Heart right ventricle (tissue), 16 donors: ENCODE results near the gene SMAP2. TPM values are rescaled to one million over a fixed set of nuclear protein-coding genes. Genes with fewer than 3 reads are reported as not detected.

Source experiments
- ATAC-seq, 8 donors: fragments of 200-7000 bp; cut with Tn5 transposase; one replicate each; pipeline ENCODE4 v1.9.1; 2020; ENCODE audit warnings: mild to moderate bottlenecking in 8 of 8, moderate library complexity in 8 of 8, moderate number of reproducible peaks in 1 of 8
- DNase-seq, 2 donors: peaks; one replicate each; pipeline ENCODE4 v3.0.0-alpha.2; 2020
- H3K27ac ChIP-seq, 10 donors: fragments of 200-600 bp; sonication (generic) in 2 of 10; one replicate each; pipeline versions ENCODE4 v1.5.0 to v1.8.0; 2020 to 2022; ENCODE audit warnings: mild to moderate bottlenecking in 3 of 10
- H3K27me3 ChIP-seq, 7 donors: fragments of 200-600 bp; one replicate each; pipeline ENCODE4 v1.8.0; 2021 to 2022; ENCODE audit warnings: mild to moderate bottlenecking in 2 of 7
- H3K36me3 ChIP-seq, 9 donors: fragments of 200-600 bp; sonication (generic) in 1 of 9; one replicate each; pipeline versions ENCODE4 v1.5.0 to v1.8.0; 2020 to 2022; ENCODE audit warnings: mild to moderate bottlenecking in 2 of 9
- H3K4me1 ChIP-seq, 9 donors: fragments of 200-600 bp; sonication (generic) in 1 of 9; one replicate each; pipeline versions ENCODE4 v1.5.0 to v1.8.0; 2020 to 2022; ENCODE audit warnings: mild to moderate bottlenecking in 4 of 9
- H3K4me3 ChIP-seq, 10 donors: fragments of 200-600 bp; sonication (generic) in 2 of 10; one replicate each; pipeline versions ENCODE4 v1.5.0 to v1.8.0; 2020 to 2022; ENCODE audit warnings: mild to moderate bottlenecking in 7 of 10, moderate library complexity in 2 of 10
- H3K9me3 ChIP-seq, 11 donors: fragments of 200-600 bp in 10 of 11; sonication (generic) in 2 of 11; one replicate each; pipeline versions ENCODE4 v1.5.0 to v1.8.0; 2013 to 2022; ENCODE audit warnings: mild to moderate bottlenecking in 2 of 11, control low read depth in 1 of 11, moderate library complexity in 1 of 11
- WGBS, 2 donors: extraction: QIAGEN DNeasy Blood & Tissue Kit; methylation state at CpG; one replicate each; pipeline ENCODE4 v1.1.7; 2013; ENCODE audit warnings: inconsistent platforms in 1 of 2; 5-methylcytosine and 5-hydroxymethylcytosine counted together
- intact Hi-C, 10 donors: fragments of 100-400 bp; cut with DNase I; formaldehyde crosslinking; loops; one replicate each; pipeline versions ENCODE4 v1.11.1 to v1.14.2; 2022
- polyA plus RNA-seq, 2 donors: library from polyadenylated mRNA; stranded (reverse); fragments of 200-250 nt; gene quantifications; one replicate each; pipeline ENCODE4 v1.2.3, GENCODE V29; 2013
- total RNA-seq, 10 donors: library from RNA; stranded (reverse); fragmentation: NEBNext Ultra II Directional in 3 of 10; extraction: Animal tissue kit (Norgen Biotek cat#: 25700) in 3 of 10; gene quantifications; one replicate each; pipeline versions ENCODE4 v1.2.1 to v1.2.4, GENCODE V29; 2021 to 2023
- TF ChIP-seq, protein P1 (sequence below), 9 donors: fragments of 200-600 bp; sonication (generic) in 2 of 9; IDR thresholded peaks; one replicate each; pipeline versions ENCODE4 v1.5.0 to v1.8.0; 2021 to 2022; ENCODE audit warnings: antibody characterized with exemption in 9 of 9, mild to moderate bottlenecking in 5 of 9, moderate library complexity in 1 of 9
- donor health status: Arrhythmogenic right ventricular cardiomyopathy.
- donor health status: ischemic (EF 13 %, LVEDD 7.1; RV severe dilation, severe dysfunction).
- donor health status: healthy with polysubstance abuse.
- donor health status: DM: no; HTN: yes; CAD: no.
- donor health status: DM: no; HTN: no; CAD: no.
- donor health status: ischemic (EF 25% LVEDD 6.9; RV normal size, moderate dysfunction).
- donor health status: ischemic (EF 25% LVEDD 5.7; RV mildly dilated, moderate dysfunction).
- donor health status: healthy.
- donor health status: DM: yes; HTN: yes; CAD: no.
- donor health status: Ischemic cardiomyopathy.
- donor health status: ischemic (EF 35%, LVEDD 5.7; RV mildly dilated, moderate dysfunction).
- donor health status: nonischemic (EF 11% LVEDD 7.7; RV severe dilation, severe dysfunction).
- donor health status: DM: yes; HTN: yes; CAD: no.
- donor health status: PGD.
- donor health status: ischemic (EF 29% LVEDD 5.4; RV normal size, mild dysfunction).
- donor health status: nonischemic (EF 23%, LVEDD 6.1; RV moderate dilation, normal function).

The SMAP2 gene
- total and polyA plus RNA-seq, 12 donors, result 9.4 to 29.8 (median 12.4) TPM

DNA sequence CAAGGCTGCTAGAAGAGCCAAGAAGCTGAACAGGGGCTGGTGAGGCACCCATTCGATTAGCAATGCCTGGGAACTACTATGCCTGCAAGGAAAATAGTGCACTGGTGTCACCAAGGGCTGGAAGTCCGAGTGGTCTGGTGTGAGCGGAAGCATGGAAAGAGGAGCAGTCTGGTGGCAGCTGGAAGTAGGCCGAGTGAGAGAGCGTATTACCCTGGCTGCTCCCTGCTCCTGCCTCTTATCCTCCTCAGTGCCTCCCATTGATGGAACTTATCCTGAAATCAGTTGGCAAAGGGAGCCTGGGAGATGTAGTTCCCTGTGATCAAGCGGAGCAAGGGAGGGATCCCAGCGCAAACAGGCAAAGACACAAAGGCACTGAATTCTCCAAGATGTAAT is 9.6 kb downstream of the SMAP2 start:
- Histone ChIP-seq H3K4me1 (peaks cover 11 to 100% (median 38%) of the 10 kb centered on the region in 9 donors), H3K27me3 (no peaks in the 10 kb centered on the region), H3K9me3 (no peaks in the 10 kb centered on the region), H3K36me3 (peaks cover 0 to 8% (median 0%) of the 10 kb centered on the region in 9 donors), H3K27ac (peak overlapping the region in 4 of 10 donors; percentile 50 to 99 (median 76)), H3K4me3 (peak overlapping the region in 1 of 10 donors; percentile 36)
- DNase-seq (no peak), ATAC-seq (peak in 3 of 8 donors; percentile 22 to 40 (median 31))
- WGBS, 2 donors, result 68 to 80% methylated on average over 7 of the region's 7 CpGs
- TF ChIP-seq, protein P1, sequence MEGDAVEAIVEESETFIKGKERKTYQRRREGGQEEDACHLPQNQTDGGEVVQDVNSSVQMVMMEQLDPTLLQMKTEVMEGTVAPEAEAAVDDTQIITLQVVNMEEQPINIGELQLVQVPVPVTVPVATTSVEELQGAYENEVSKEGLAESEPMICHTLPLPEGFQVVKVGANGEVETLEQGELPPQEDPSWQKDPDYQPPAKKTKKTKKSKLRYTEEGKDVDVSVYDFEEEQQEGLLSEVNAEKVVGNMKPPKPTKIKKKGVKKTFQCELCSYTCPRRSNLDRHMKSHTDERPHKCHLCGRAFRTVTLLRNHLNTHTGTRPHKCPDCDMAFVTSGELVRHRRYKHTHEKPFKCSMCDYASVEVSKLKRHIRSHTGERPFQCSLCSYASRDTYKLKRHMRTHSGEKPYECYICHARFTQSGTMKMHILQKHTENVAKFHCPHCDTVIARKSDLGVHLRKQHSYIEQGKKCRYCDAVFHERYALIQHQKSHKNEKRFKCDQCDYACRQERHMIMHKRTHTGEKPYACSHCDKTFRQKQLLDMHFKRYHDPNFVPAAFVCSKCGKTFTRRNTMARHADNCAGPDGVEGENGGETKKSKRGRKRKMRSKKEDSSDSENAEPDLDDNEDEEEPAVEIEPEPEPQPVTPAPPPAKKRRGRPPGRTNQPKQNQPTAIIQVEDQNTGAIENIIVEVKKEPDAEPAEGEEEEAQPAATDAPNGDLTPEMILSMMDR (IDR thresholded peaks at IDR 0.05), result no peak
- intact Hi-C loops, result no loop called here

DNA sequence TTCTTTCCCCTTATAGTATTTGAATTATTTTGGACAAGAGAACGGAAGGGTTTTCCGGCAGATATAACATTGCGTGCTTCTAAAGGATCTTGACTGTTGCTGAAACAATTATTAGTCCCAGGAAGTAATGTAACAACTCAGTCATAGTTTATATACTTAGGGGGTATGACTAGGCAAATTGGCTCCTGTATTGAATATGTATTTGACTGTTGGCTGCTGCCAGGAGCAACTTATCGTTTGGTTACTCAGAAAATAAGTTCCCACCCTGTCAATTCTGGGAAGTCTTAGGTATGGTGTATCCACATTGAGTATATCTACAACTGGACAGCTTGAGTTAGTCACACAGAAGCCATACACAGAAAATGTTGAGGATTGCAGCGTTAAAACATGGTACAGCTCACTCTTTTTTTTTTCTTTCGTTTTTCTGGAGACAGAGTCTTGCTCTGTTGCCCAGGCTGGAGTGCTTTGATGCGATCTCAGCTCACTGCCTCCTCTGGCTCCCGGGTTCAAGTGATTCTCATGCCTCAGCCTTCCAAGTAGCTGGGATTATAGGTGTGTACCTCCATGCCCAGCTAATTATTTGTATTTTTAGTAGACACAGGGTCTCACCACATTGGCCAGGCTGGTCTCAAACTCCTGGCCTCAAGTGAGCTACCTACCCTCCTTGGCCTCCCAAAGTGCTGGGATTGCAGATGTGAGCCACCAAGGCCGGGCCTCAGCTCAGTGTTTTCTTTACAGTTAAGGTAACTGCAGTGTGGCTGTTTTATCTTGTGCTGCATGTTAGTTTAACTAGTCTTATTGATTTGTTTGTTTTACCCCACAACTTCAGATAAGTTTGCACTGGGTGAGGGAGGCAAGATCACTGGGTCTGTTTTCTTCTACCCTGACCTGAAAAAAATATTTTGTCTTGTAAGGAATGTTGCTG is 10.2 kb downstream of the SMAP2 start:
- 77 to 80% methylated on average over 9 of the region's 9 CpGs for WGBS, 2 donors
- peak overlapping the region in 8 of 10 donors; percentile 3 to 99 (median 52) for H3K27ac ChIP-seq

DNA sequence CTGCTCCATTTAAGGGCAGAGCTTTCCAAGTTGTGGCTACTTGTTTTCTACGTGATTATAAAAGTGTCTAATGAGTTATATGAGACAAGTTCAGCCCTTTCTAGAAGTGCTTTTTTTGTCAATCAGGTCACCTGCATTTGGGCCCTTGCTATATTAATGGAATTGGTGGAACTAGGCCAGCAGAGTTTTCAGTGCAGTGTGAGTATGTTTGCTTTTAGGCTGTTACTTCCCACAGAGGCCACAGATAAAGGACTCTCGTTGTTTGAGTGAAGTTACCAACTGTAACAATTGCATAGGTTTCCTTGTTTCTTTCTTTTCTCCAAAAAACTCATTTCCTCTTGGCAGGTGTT is 10.9 kb downstream of the SMAP2 start:
- peaks cover 0 to 17% (median 0%) of the 10 kb centered on the region in 9 donors for H3K36me3 ChIP-seq
- TF ChIP-seq, protein P1 (IDR thresholded peaks at IDR 0.05), result no peak
- intact Hi-C loops, result no loop called here
- DNase-seq (no peak), ATAC-seq (no peak)
- WGBS, 2 donors, result 26 to 41% methylated on average over 2 of the region's 2 CpGs
- peaks cover 11 to 97% (median 38%) of the 10 kb centered on the region in 9 donors for H3K4me1 ChIP-seq
- peak overlapping the region in 1 of 10 donors; percentile 36 for H3K4me3 ChIP-seq
- peak overlapping the region in 7 of 10 donors; percentile 50 to 99 (median 69) for H3K27ac ChIP-seq
- H3K27me3 ChIP-seq, result no peaks in the 10 kb centered on the region
- H3K9me3 ChIP-seq, result no peaks in the 10 kb centered on the region

More for the DNA sequence above, 10.2 kb downstream of the SMAP2 start:
- ATAC-seq, result no peak
- intact Hi-C loops, result no loop called here
- TF ChIP-seq, protein P1 (IDR thresholded peaks at IDR 0.05), result no peak
- Histone ChIP-seq H3K27me3 (no peaks in the 10 kb centered on the region), H3K4me3 (peak overlapping the region in 1 of 10 donors; percentile 36), H3K4me1 (peaks cover 11 to 97% (median 38%) of the 10 kb centered on the region in 9 donors), H3K36me3 (peaks cover 0 to 11% (median 0%) of the 10 kb centered on the region in 9 donors), H3K9me3 (no peaks in the 10 kb centered on the region)
- no peak for DNase-seq

DNA sequence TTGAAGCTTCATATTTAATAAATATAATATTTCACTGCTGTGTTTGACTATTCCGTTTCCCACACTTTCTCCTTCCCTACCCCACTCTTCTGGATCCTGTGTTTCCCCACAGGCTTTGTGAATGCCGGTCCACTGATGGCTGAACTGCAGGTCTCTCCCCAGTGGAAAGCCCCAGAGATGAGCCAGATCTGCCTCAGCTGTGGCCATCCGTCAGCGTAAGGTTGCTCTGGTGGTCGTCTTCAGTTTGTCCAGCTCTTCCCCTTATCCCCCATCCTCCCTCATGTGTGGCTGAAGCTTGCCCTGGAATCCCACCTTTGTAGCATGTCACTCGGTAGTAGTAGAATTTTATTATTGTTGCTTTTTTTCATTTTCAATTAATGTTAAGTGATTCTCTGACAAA is 11.4 kb downstream of the SMAP2 start:
- 82 to 86% methylated on average over 6 of the region's 6 CpGs for WGBS, 2 donors
- intact Hi-C loops, result no loop called here
- Histone ChIP-seq H3K27ac (peak overlapping the region; percentile 22 to 99 (median 56)), H3K36me3 (peaks cover 0 to 19% (median 0%) of the 10 kb centered on the region in 9 donors), H3K4me1 (peaks cover 11 to 97% (median 33%) of the 10 kb centered on the region in 9 donors), H3K4me3 (peak overlapping the region in 1 of 10 donors; percentile 36), H3K27me3 (no peaks in the 10 kb centered on the region), H3K9me3 (no peaks in the 10 kb centered on the region)
- DNase-seq, result no peak
- TF ChIP-seq, protein P1 (IDR thresholded peaks at IDR 0.05), result no peak
- no peak for ATAC-seq
